ENCODE measurements around the gene SEC24C. TPM values are rescaled to one million over a fixed set of nuclear protein-coding genes. Genes with fewer than 3 reads are reported as not detected.
"Not testable (repeated sequence)": the region's sequence is repeated elsewhere in the genome, so short reads cannot be mapped to it uniquely, and the experiment has no call there.

The SEC24C gene
- total RNA-seq, 1 experiment from 2014 or later: 53.5 TPM

GRCh38 chr10:73771722-73772280 is 27.6 kb downstream of the SEC24C start:
- DNase-seq (ENCODE audit: low read depth): no peak

GRCh38 chr10:73772281-73773151 is 28.3 kb downstream of the SEC24C start:
- DNase-seq (ENCODE audit: low read depth): peak; percentile 84

- DNase-seq (ENCODE audit: low read depth): no peak
These were observed 29.1 kb downstream of the SEC24C start for GRCh38 chr10:73773152-73773879.

- DNase-seq (ENCODE audit: low read depth): peak; percentile 54
These were observed 30.5 kb downstream of the SEC24C start for GRCh38 chr10:73774637-73775036.

- no peak for DNase-seq (ENCODE audit: low read depth)
These were observed 34.8 kb downstream of the SEC24C start for GRCh38 chr10:73779018-73779417.

- no peak for DNase-seq (ENCODE audit: low read depth)
These were observed 35.5 kb downstream of the SEC24C start for GRCh38 chr10:73779539-73780197.

GRCh38 chr10:73780301-73780700 is 36.1 kb downstream of the SEC24C start:
- no peak for DNase-seq (ENCODE audit: low read depth)

GRCh38 chr10:73780966-73781365 is 36.8 kb downstream of the SEC24C start:
- no peak for DNase-seq (ENCODE audit: low read depth)

- DNase-seq (ENCODE audit: low read depth): no peak
These were observed 37.3 kb downstream of the SEC24C start for GRCh38 chr10:73781548-73781878.

GRCh38 chr10:73781879-73782748 is 37.9 kb downstream of the SEC24C start, which contains the start of gene CHCHD1:
Gene CHCHD1 (plus strand): TSS chr10:73782048. CDS start chr10:73782076, 28 bp downstream.
- DNase-seq (ENCODE audit: low read depth): peak; percentile 82

- DNase-seq (ENCODE audit: low read depth): no peak
These were observed 38.5 kb downstream of the SEC24C start for GRCh38 chr10:73782749-73783085.

GRCh38 chr10:73785211-73785720 is 41.1 kb downstream of the SEC24C start, which contains the start of gene ZSWIM8:
Gene ZSWIM8 (plus strand): TSS chr10:73785606. CDS start chr10:73785879, 273 bp downstream.
- peak; percentile 95 for DNase-seq (ENCODE audit: low read depth)

GRCh38 chr10:73785721-73786511 is 41.7 kb downstream of the SEC24C start:
- peak; percentile 58 for DNase-seq (ENCODE audit: low read depth)

GRCh38 chr10:73786512-73786885 is 42.3 kb downstream of the SEC24C start:
- DNase-seq (ENCODE audit: low read depth): no peak

GRCh38 chr10:73787031-73787800 is 43.0 kb downstream of the SEC24C start:
- not testable (repeated sequence) for DNase-seq (ENCODE audit: low read depth)

GRCh38 chr10:73788864-73789658 is 44.9 kb downstream of the SEC24C start:
- DNase-seq (ENCODE audit: low read depth): no peak

- no peak for DNase-seq (ENCODE audit: low read depth)
These were observed 45.5 kb downstream of the SEC24C start for GRCh38 chr10:73789659-73790055.

- no peak for DNase-seq (ENCODE audit: low read depth)
These were observed 46.9 kb downstream of the SEC24C start for GRCh38 chr10:73790886-73791625.
